Stomach (tissue), 9 donors: ENCODE measurements around the gene LPAR1. TPM values are rescaled to one million over a fixed set of nuclear protein-coding genes. Genes with fewer than 3 reads are reported as not detected.

Source experiments
- DNase-seq, 2 donors: peaks; one replicate each; pipeline versions ENCODE4 v3.0.0 to v3.0.0-alpha.2; 2013 to 2019
- H3K27ac ChIP-seq, 5 donors: fragments of 200-600 bp in 4 of 5; sonication (generic) in 4 of 5; one replicate each; pipeline ENCODE4 v1.5.1; 2013 to 2019; ENCODE audit warnings: mild to moderate bottlenecking in 1 of 5, moderate library complexity in 1 of 5
- H3K27me3 ChIP-seq, 3 donors: fragments of 200-600 bp; sonication (generic); one replicate each; pipeline ENCODE4 v1.5.1; 2017 to 2019; ENCODE audit warnings: mixed run types in 1 of 3
- H3K36me3 ChIP-seq, 4 donors: fragments of 200-600 bp; sonication (generic); 1 replicate in 3 of 4; 2 replicates in 1 of 4; pipeline ENCODE4 v1.5.1; 2016 to 2019
- H3K4me1 ChIP-seq, 4 donors: fragments of 200-600 bp; sonication (generic); one replicate each; pipeline ENCODE4 v1.5.1; 2016 to 2019
- H3K4me3 ChIP-seq, 4 donors: fragments of 200-600 bp; sonication (generic) in 3 of 4; one replicate each; pipeline ENCODE4 v1.5.1; 2016 to 2019; ENCODE audit warnings: mild to moderate bottlenecking in 1 of 4
- H3K9me3 ChIP-seq, 4 donors: fragments of 200-600 bp; sonication (generic); one replicate each; pipeline ENCODE4 v1.5.1; 2016 to 2019
- EP300 ChIP-seq: sonication (generic); formaldehyde crosslinking; IDR thresholded peaks from one replicate; pipeline ENCODE4 v1.6.1; 2017; ENCODE audit warnings: antibody characterized with exemption
- POLR2A ChIP-seq, 4 donors: fragments of 450-650 bp; IDR thresholded peaks; one replicate each; pipeline ENCODE4 v1.6.1; 2016; ENCODE audit warnings: antibody characterized with exemption in 4 of 4, control low read depth in 2 of 4, mild to moderate bottlenecking in 1 of 4, moderate library complexity in 1 of 4
- POLR2AphosphoS5 ChIP-seq, 3 donors: sonication (generic); formaldehyde crosslinking; IDR thresholded peaks; one replicate each; pipeline ENCODE4 v1.6.1; 2016; ENCODE audit warnings: antibody characterized with exemption in 3 of 3
- WGBS, 5 donors: extraction: QIAGEN DNeasy Blood & Tissue Kit in 3 of 5; methylation state at CpG; one replicate each; pipeline versions ENCODE4 v1.1.5 to v1.1.7; 2013 to 2018; 5-methylcytosine and 5-hydroxymethylcytosine counted together
- intact Hi-C: fragments of 100-400 bp; cut with DNase I; formaldehyde crosslinking; loops from one replicate; pipeline ENCODE4 v1.15.1; 2023; ENCODE audit warnings: low total_unique reads
- polyA plus RNA-seq, 3 donors: library from polyadenylated mRNA; stranded (reverse); fragments of 200-250 nt; gene quantifications; one replicate each; pipeline ENCODE4 v1.2.3, GENCODE V29; 2013
- total RNA-seq, 5 donors: library from RNA; depleted of rRNA; stranded (reverse); fragments of >200 nt; gene quantifications; one replicate each; pipeline versions ENCODE4 v1.1.0 to v1.2.3, GENCODE V29; 2014 to 2016
- TF ChIP-seq, protein P1 (sequence below), 7 experiments: fragments of 450-650 bp in 4 of 7; fragments of 200-600 bp in 3 of 7; sonication (generic) in 3 of 7; IDR thresholded peaks; one replicate each; pipeline ENCODE4 v1.5.1; 2016 to 2019; ENCODE audit warnings: antibody characterized with exemption in 7 of 7, control low read depth in 2 of 7, mild to moderate bottlenecking in 1 of 7
- donor health status: healthy with polysubstance abuse.
- donor health status: Bipolar disorder and iron deficiency.
- donor health status: healthy.

Gene LPAR1
- total and polyA plus RNA-seq, 8 donors = 7.4 to 40.0 (median 21.2) TPM

GRCh38 chr9:110933350-110934001 lies 104.8 kb downstream of the LPAR1 start:
- H3K4me3 ChIP-seq = no peak overlapping the region
- H3K36me3 ChIP-seq = no peaks in the 10 kb centered on the region
- TF ChIP-seq POLR2AphosphoS5 (IDR thresholded peaks at IDR 0.05) (no peak), POLR2A (IDR thresholded peaks at IDR 0.05) (no peak)
- TF ChIP-seq, protein P1, sequence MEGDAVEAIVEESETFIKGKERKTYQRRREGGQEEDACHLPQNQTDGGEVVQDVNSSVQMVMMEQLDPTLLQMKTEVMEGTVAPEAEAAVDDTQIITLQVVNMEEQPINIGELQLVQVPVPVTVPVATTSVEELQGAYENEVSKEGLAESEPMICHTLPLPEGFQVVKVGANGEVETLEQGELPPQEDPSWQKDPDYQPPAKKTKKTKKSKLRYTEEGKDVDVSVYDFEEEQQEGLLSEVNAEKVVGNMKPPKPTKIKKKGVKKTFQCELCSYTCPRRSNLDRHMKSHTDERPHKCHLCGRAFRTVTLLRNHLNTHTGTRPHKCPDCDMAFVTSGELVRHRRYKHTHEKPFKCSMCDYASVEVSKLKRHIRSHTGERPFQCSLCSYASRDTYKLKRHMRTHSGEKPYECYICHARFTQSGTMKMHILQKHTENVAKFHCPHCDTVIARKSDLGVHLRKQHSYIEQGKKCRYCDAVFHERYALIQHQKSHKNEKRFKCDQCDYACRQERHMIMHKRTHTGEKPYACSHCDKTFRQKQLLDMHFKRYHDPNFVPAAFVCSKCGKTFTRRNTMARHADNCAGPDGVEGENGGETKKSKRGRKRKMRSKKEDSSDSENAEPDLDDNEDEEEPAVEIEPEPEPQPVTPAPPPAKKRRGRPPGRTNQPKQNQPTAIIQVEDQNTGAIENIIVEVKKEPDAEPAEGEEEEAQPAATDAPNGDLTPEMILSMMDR (IDR thresholded peaks at IDR 0.05) = no peak
- H3K4me1 ChIP-seq = peaks cover 6 to 26% (median 9%) of the 10 kb centered on the region in 4 donors
- no peaks in the 10 kb centered on the region for H3K27me3 ChIP-seq
- intact Hi-C loops = no loop called here
- DNase-seq = no peak
- H3K27ac ChIP-seq = peak overlapping the region in 2 of 5 donors; percentile 15 to 41
- 55 to 67% (median 59%) methylated on average over 4 of the region's 4 CpGs for WGBS, 5 donors
- no peaks in the 10 kb centered on the region for H3K9me3 ChIP-seq

GRCh38 chr9:110932863-110933262 lies 105.4 kb downstream of the LPAR1 start:
- peak overlapping the region in 1 of 5 donors; percentile 15 for H3K27ac ChIP-seq

DNA sequence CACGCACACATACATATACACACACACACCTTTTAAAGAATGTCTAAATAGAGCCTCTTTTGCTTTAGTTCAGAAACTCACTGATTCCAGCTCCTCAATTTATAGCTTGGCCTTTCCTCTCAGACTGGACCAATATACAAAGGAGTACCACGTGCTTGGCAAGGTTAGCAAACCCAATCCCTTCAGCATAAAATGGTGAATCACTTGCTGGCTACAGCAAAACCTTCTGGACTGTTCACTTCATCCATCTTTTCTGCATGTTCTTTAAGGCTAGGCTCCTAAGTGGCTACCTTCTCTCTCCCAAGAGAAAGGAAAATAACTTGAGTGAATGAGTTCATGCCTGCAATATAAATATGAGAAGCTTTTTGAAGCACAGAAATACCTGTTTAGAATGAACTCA lies 109.7 kb downstream of the LPAR1 start:
- Histone ChIP-seq H3K27ac (peak overlapping the region in 1 of 5 donors; percentile 22), H3K4me1 (peaks cover 0 to 21% (median 0%) of the 10 kb centered on the region in 4 donors), H3K27me3 (no peaks in the 10 kb centered on the region), H3K4me3 (no peak overlapping the region), H3K36me3 (no peaks in the 10 kb centered on the region), H3K9me3 (no peaks in the 10 kb centered on the region)
- WGBS, 5 donors = 22 to 60% (median 32%) methylated on average over 2 of the region's 2 CpGs
- TF ChIP-seq EP300 (no peak), POLR2AphosphoS5 (IDR thresholded peaks at IDR 0.05) (no peak)
- TF ChIP-seq, protein P1 (IDR thresholded peaks at IDR 0.05) = no peak
- intact Hi-C loops = no loop called here
- no peak for DNase-seq

More at GRCh38 chr9:110932863-110933262, 105.4 kb downstream of the LPAR1 start:
- no peaks in the 10 kb centered on the region for H3K27me3 ChIP-seq
- 77 to 88% (median 85%) methylated on average over 3 of the region's 3 CpGs for WGBS, 5 donors
- H3K4me3 ChIP-seq = no peak overlapping the region
- DNase-seq = no peak
- H3K9me3 ChIP-seq = no peaks in the 10 kb centered on the region
- TF ChIP-seq EP300 = no peak
- TF ChIP-seq, protein P1 (IDR thresholded peaks at IDR 0.05) = no peak
- TF ChIP-seq POLR2AphosphoS5 (IDR thresholded peaks at IDR 0.05) = no peak
- TF ChIP-seq POLR2A (IDR thresholded peaks at IDR 0.05) = no peak
- peaks cover under 1 to 26% (median 3%) of the 10 kb centered on the region in 4 donors for H3K4me1 ChIP-seq
- H3K36me3 ChIP-seq = no peaks in the 10 kb centered on the region
- intact Hi-C loops = no loop called here

DNA sequence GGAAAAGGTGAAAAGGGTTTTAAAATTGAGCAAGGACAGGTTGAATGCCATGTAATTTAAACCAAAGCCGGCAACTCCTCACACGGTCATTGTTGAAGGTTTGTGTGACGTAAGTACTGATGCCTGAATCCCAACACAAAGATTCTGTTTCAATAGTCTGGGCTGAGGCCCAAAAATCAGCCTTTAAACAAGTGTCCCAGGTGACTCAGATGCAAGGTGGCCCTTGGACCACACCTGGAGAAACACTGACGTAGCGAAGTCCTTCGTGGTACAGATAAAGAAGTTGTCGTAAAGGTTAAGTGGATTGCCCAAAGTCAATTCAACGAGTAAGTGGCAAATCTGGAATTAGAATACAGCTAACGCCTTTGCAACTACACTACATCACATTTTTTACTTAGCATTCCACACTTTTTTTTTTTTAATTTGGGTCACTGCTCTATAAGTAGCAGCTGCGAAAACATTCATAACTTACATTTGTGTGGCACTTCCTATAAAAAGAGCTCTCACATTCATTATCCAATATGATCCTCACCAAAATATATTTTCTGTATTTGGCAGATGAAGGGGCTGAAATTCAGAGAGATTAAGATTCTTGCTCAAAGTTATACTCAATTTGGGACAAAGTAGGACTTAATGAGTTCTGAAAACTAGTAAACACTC lies 111.3 kb downstream of the LPAR1 start:
- peak; percentile 53 to 57 for DNase-seq
- Histone ChIP-seq H3K4me1 (peaks cover 0 to 21% (median 0%) of the 10 kb centered on the region in 4 donors), H3K4me3 (no peak overlapping the region), H3K27ac (peak overlapping the region in 4 of 5 donors; percentile 3 to 37 (median 29)), H3K36me3 (no peaks in the 10 kb centered on the region), H3K9me3 (no peaks in the 10 kb centered on the region), H3K27me3 (no peaks in the 10 kb centered on the region)
- WGBS, 5 donors = 51 to 64% (median 60%) methylated on average over 10 of the region's 10 CpGs
- intact Hi-C loops = no loop called here
- TF ChIP-seq, protein P1 (IDR thresholded peaks at IDR 0.05) = no peak
- TF ChIP-seq POLR2AphosphoS5 (IDR thresholded peaks at IDR 0.05) = peak in 1 of 3 donors; percentile 70
